Liver (tissue), 3 donors: ENCODE results near the gene OR52I2.
A peak's percentile ranks its signal among the peaks of the same experiment; 100 is the strongest.

Experiments used
- GABPA ChIP-seq, 2 donors: IDR thresholded peaks in 1 of 2; conservative IDR thresholded peaks in 1 of 2; 2 replicates each; pipeline ENCODE4 v1.6.1; 2016; ENCODE audit warnings: antibody characterized with exemption in 2 of 2, mild to moderate bottlenecking in 1 of 2, moderate library complexity in 1 of 2
- HNF4A ChIP-seq, 2 donors: conservative IDR thresholded peaks; 2 replicates each; pipeline ENCODE4 v1.6.1; 2016; ENCODE audit warnings: antibody characterized with exemption in 2 of 2, mild to moderate bottlenecking in 2 of 2
- RXRA ChIP-seq, 2 donors: IDR thresholded peaks; 2 replicates each; pipeline ENCODE4 v1.6.1; 2017 to 2018; ENCODE audit warnings: antibody characterized with exemption in 2 of 2, mild to moderate bottlenecking in 1 of 2
- YY1 ChIP-seq: IDR thresholded peaks from 2 replicates; pipeline ENCODE4 v1.6.1; 2016; ENCODE audit warnings: antibody characterized with exemption, mild to moderate bottlenecking
- TF ChIP-seq, protein P1 (sequence below): IDR thresholded peaks from 2 replicates; pipeline ENCODE4 v1.6.1; 2016; ENCODE audit warnings: antibody characterized with exemption
- TF ChIP-seq, protein P2 (sequence below): fragments of 150-350 bp; IDR thresholded peaks from 2 replicates; pipeline ENCODE4 v1.5.1; 2017; ENCODE audit warnings: improper control_type of control experiment, low read depth, low read length; ENCODE audit not compliant: missing input control
- TF ChIP-seq, protein P3 (sequence below): IDR thresholded peaks from 2 replicates; pipeline ENCODE4 v1.6.1; 2016; ENCODE audit warnings: antibody characterized with exemption
- TF ChIP-seq, protein P4 (sequence below): IDR thresholded peaks from 2 replicates; pipeline ENCODE4 v1.6.1; 2016; ENCODE audit warnings: antibody characterized with exemption, mild to moderate bottlenecking
- donor health status: healthy.
- donor health status: healthy.

DNA sequence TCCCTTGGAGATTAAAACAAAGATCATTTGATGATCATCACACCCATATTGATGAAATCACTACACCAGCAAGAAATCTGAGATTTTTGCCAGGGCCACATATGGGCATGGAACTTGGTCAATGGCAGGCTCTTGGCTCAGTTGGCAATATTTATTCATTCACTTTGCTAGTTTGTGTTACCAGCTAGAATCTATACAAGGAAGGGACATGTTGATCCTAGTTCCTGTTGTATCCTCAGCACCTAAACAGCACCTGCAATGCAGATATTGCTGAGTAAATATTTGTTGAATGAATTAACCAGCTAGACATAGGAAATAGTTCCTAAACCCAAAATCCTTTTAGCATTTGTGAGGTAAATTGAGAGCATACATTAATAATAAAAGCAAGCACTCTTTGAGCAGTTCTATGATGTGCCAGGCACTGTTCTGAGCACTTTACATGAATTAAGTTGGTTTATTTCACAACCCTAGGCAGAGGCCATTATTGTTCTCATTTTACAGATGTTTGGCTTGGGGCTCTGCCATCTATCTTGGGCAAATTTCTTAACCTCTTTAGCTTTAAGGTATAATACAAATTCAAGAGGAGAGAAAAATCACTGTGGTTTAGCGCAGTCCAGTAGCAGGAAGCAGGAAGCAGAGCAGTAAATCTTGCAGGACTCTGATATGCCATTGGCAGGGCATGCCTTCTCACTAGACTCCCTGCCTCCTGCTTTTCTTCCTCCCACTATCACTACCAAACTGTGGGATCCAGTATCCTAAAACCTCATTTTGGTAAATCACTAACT, 24.9 kb downstream of the OR52I2 start:
- TF ChIP-seq RXRA (IDR thresholded peaks at IDR 0.05) (no peak), GABPA (IDR thresholded peaks at IDR 0.05 in 1 of 2, conservative IDR thresholded peaks at IDR 0.05 in 1 of 2) (no peak), YY1 (peak; percentile 44), HNF4A (conservative IDR thresholded peaks at IDR 0.05) (no peak)
- TF ChIP-seq, protein P1, sequence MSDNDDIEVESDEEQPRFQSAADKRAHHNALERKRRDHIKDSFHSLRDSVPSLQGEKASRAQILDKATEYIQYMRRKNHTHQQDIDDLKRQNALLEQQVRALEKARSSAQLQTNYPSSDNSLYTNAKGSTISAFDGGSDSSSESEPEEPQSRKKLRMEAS = no peak
- TF ChIP-seq, protein P2, sequence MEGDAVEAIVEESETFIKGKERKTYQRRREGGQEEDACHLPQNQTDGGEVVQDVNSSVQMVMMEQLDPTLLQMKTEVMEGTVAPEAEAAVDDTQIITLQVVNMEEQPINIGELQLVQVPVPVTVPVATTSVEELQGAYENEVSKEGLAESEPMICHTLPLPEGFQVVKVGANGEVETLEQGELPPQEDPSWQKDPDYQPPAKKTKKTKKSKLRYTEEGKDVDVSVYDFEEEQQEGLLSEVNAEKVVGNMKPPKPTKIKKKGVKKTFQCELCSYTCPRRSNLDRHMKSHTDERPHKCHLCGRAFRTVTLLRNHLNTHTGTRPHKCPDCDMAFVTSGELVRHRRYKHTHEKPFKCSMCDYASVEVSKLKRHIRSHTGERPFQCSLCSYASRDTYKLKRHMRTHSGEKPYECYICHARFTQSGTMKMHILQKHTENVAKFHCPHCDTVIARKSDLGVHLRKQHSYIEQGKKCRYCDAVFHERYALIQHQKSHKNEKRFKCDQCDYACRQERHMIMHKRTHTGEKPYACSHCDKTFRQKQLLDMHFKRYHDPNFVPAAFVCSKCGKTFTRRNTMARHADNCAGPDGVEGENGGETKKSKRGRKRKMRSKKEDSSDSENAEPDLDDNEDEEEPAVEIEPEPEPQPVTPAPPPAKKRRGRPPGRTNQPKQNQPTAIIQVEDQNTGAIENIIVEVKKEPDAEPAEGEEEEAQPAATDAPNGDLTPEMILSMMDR = no peak
- TF ChIP-seq, protein P3, sequence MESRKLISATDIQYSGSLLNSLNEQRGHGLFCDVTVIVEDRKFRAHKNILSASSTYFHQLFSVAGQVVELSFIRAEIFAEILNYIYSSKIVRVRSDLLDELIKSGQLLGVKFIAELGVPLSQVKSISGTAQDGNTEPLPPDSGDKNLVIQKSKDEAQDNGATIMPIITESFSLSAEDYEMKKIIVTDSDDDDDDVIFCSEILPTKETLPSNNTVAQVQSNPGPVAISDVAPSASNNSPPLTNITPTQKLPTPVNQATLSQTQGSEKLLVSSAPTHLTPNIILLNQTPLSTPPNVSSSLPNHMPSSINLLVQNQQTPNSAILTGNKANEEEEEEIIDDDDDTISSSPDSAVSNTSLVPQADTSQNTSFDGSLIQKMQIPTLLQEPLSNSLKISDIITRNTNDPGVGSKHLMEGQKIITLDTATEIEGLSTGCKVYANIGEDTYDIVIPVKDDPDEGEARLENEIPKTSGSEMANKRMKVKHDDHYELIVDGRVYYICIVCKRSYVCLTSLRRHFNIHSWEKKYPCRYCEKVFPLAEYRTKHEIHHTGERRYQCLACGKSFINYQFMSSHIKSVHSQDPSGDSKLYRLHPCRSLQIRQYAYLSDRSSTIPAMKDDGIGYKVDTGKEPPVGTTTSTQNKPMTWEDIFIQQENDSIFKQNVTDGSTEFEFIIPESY = no peak
- TF ChIP-seq, protein P4, sequence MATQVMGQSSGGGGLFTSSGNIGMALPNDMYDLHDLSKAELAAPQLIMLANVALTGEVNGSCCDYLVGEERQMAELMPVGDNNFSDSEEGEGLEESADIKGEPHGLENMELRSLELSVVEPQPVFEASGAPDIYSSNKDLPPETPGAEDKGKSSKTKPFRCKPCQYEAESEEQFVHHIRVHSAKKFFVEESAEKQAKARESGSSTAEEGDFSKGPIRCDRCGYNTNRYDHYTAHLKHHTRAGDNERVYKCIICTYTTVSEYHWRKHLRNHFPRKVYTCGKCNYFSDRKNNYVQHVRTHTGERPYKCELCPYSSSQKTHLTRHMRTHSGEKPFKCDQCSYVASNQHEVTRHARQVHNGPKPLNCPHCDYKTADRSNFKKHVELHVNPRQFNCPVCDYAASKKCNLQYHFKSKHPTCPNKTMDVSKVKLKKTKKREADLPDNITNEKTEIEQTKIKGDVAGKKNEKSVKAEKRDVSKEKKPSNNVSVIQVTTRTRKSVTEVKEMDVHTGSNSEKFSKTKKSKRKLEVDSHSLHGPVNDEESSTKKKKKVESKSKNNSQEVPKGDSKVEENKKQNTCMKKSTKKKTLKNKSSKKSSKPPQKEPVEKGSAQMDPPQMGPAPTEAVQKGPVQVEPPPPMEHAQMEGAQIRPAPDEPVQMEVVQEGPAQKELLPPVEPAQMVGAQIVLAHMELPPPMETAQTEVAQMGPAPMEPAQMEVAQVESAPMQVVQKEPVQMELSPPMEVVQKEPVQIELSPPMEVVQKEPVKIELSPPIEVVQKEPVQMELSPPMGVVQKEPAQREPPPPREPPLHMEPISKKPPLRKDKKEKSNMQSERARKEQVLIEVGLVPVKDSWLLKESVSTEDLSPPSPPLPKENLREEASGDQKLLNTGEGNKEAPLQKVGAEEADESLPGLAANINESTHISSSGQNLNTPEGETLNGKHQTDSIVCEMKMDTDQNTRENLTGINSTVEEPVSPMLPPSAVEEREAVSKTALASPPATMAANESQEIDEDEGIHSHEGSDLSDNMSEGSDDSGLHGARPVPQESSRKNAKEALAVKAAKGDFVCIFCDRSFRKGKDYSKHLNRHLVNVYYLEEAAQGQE = no peak
